Measurements from ENCODE around the gene PLA2G2F.

Gene PLA2G2F

GRCh38 chr1:20107351-20107750 lies 31.8 kb upstream of the PLA2G2F start:
- H3K4me3 ChIP-seq (ENCODE audit: low read length) = no peak overlapping the region
- no peak for DNase-seq (ENCODE audit: low read depth)
- TF ChIP-seq CTCF (conservative IDR thresholded peaks at IDR 0.05; ENCODE audit: low read depth, low read length) = no peak

- no peak for TF ChIP-seq CTCF (conservative IDR thresholded peaks at IDR 0.05; ENCODE audit: low read depth, low read length)
- no peak for DNase-seq (ENCODE audit: low read depth)
- no peak overlapping the region for H3K4me3 ChIP-seq (ENCODE audit: low read length)
Measured at GRCh38 chr1:20107796-20108195, 31.3 kb upstream of the PLA2G2F start.

GRCh38 chr1:20108366-20109123 lies 30.6 kb upstream of the PLA2G2F start:
- no peak for DNase-seq (ENCODE audit: low read depth)
- no peak overlapping the region for H3K4me3 ChIP-seq (ENCODE audit: low read length)
- TF ChIP-seq CTCF (conservative IDR thresholded peaks at IDR 0.05; ENCODE audit: low read depth, low read length) = no peak

- no peak overlapping the region for H3K4me3 ChIP-seq (ENCODE audit: low read length)
- peak; percentile 1 for TF ChIP-seq CTCF (conservative IDR thresholded peaks at IDR 0.05; ENCODE audit: low read depth, low read length)
- DNase-seq (ENCODE audit: low read depth) = no peak
Measured at GRCh38 chr1:20109223-20109856, 29.8 kb upstream of the PLA2G2F start.

- peak; percentile 56 for DNase-seq (ENCODE audit: low read depth)
- no peak for TF ChIP-seq CTCF (conservative IDR thresholded peaks at IDR 0.05; ENCODE audit: low read depth, low read length)
- H3K4me3 ChIP-seq (ENCODE audit: low read length) = no peak overlapping the region
Measured at GRCh38 chr1:20110679-20111078, 28.4 kb upstream of the PLA2G2F start.

- H3K4me3 ChIP-seq (ENCODE audit: low read length) = no peak overlapping the region
- TF ChIP-seq CTCF (conservative IDR thresholded peaks at IDR 0.05; ENCODE audit: low read depth, low read length) = no peak
- no peak for DNase-seq (ENCODE audit: low read depth)
Measured at GRCh38 chr1:20111452-20111851, 27.7 kb upstream of the PLA2G2F start.

All from retinal pigment epithelial cell (primary cell).